SJSA1 (cell line): ENCODE measurements around the gene NRXN2. TPM values are rescaled to one million over a fixed set of nuclear protein-coding genes. Genes with fewer than 3 reads are reported as not detected.

Experiments used
- DNase-seq, 2 experiments: peaks; one replicate each; pipeline ENCODE4 v3.0.0-alpha.2; 2015 to 2020; ENCODE audit warnings: low spot score in 2 of 2, low read depth in 1 of 2
- H3K27ac ChIP-seq: fragments of 250-450 bp; sonication (Bioruptor Pico); 2 replicates; pipeline ENCODE4 v1.5.1; 2020; ENCODE audit warnings: mild to moderate bottlenecking, moderate library complexity
- H3K27me3 ChIP-seq: fragments of 250-450 bp; sonication (Bioruptor Pico); replicated peaks from 2 replicates; pipeline ENCODE4 v1.5.1; 2020; ENCODE audit warnings: mild to moderate bottlenecking, moderate library complexity
- H3K36me3 ChIP-seq: fragments of 250-450 bp; sonication (Bioruptor Pico); 2 replicates; pipeline ENCODE4 v1.5.1; 2020; ENCODE audit warnings: mild to moderate bottlenecking
- H3K4me1 ChIP-seq: fragments of 250-450 bp; sonication (Bioruptor Pico); replicated peaks from 2 replicates; pipeline ENCODE4 v1.6.1; 2021; ENCODE audit warnings: mild to moderate bottlenecking
- H3K4me3 ChIP-seq: fragments of 250-450 bp; sonication (Bioruptor Pico); 2 replicates; pipeline ENCODE4 v1.5.1; 2020; ENCODE audit warnings: mild to moderate bottlenecking
- H3K9me3 ChIP-seq: fragments of 250-450 bp; sonication (Bioruptor Pico); replicated peaks from 2 replicates; pipeline ENCODE4 v1.5.1; 2020; ENCODE audit warnings: mild to moderate bottlenecking
- total RNA-seq: library from RNA; depleted of rRNA; stranded (reverse); fragments of >200 nt; shearing (Covaris generic); gene quantifications from 2 replicates; pipeline ENCODE4 v1.2.3, GENCODE V29; 2014

The NRXN2 gene
- total RNA-seq, 1 experiment from 2014 or later = not detected

DNA sequence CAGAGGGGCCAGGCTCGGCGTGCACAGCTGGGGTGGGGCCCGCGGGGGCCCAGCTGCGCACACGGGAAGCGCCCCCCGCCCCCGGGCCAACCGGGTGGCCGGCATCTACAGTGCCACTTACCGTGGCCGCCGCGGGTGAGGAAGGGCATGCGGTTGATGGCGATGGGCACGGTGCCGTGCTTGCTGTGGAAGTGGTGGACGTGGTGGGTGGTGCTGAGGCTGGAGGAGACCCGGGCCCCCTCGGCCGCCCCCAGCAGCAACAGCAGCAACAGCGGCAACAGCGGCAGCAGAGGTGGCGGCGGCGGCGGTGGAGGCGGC is 80.6 kb downstream of the NRXN2 start:
- H3K27ac ChIP-seq = no peak overlapping the region
- 0 out of 2 replicates have a peak, but pooled peaks cover 3% of the 10 kb centered on the region for H3K9me3 ChIP-seq
- DNase-seq = no peak
- H3K36me3 ChIP-seq = no peaks in the 10 kb centered on the region
- no peaks in the 10 kb centered on the region for H3K4me1 ChIP-seq
- H3K27me3 ChIP-seq = peaks cover 78% of the 10 kb centered on the region
- no peak overlapping the region for H3K4me3 ChIP-seq

DNA sequence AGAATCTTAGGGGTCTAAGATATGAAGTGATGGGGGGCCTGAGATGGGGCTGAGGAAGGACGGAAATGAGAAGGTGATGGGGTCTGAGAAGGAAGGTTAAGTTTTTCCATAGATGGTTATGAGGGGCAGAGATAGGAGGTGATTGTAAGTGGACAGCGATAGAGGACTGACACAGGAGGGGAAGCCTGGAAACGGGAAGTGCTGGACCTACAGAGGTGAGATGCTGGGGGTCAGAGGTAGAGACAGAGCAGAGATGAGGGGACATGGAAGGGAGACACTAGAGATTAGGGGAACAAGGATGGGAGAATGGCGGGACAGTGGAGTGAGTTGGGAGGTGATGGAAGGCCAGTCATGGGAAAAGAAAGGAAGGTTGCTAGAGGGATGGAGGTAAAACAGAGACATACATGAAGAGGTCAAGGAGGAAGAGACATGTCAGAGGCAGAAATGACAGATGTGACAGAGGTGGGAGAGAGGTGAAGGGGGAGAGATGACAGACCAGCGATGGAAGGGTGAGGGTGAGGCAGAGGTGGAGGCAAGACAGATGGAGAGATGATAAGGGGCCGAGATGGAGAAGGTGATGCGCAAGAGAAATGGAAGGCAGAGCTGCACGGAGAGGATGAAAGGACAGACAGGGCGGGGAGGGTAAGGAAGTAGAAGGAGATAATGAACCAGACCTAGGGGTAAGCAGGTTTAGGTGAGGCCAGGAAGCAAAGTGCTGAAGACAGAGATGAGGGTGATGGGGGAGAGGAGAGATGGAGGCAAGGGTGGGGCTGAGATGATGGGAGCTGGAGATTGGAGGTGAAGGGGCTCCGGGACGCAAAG is 81.2 kb downstream of the NRXN2 start:
- no peak overlapping the region for H3K27ac ChIP-seq
- no peaks in the 10 kb centered on the region for H3K4me1 ChIP-seq
- peaks cover 74% of the 10 kb centered on the region for H3K27me3 ChIP-seq
- H3K9me3 ChIP-seq = 0 out of 2 replicates have a peak, but pooled peaks cover 3% of the 10 kb centered on the region
- DNase-seq = no peak
- H3K36me3 ChIP-seq = no peaks in the 10 kb centered on the region
- no peak overlapping the region for H3K4me3 ChIP-seq

DNA sequence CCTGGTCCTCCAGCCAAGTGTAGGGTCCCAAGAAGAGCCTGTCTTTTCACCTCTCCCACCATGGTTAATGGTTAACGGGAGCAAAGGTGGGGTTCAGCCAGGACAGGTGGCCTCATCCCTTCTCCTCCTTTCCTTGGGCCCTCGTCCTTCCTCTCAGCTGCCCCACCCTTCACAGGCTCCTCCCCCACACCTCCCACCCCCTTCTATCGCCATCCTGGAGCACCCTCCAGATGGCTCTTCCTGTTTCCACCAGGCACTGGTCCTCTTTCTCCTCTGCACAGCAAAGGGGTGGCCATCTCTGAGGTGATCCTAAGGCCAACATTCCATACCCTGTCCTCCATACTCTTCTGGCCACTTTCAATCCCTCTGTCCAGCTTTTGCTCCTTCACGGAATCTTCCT is 83.1 kb downstream of the NRXN2 start:
- DNase-seq = no peak
- Histone ChIP-seq H3K4me1 (no peaks in the 10 kb centered on the region), H3K36me3 (no peaks in the 10 kb centered on the region), H3K4me3 (no peak overlapping the region), H3K27me3 (peaks cover 63% of the 10 kb centered on the region), H3K27ac (no peak overlapping the region), H3K9me3 (0 out of 2 replicates have a peak, but pooled peaks cover 3% of the 10 kb centered on the region)

- Histone ChIP-seq H3K4me1 (no peaks in the 10 kb centered on the region), H3K9me3 (0 out of 2 replicates have a peak, but pooled peaks cover 3% of the 10 kb centered on the region), H3K36me3 (no peaks in the 10 kb centered on the region), H3K4me3 (no peak overlapping the region), H3K27me3 (peaks cover 60% of the 10 kb centered on the region), H3K27ac (no peak overlapping the region)
- DNase-seq = no peak
Observed at GRCh38 chr11:64638829-64639228, 84.2 kb downstream of the NRXN2 start.

DNA sequence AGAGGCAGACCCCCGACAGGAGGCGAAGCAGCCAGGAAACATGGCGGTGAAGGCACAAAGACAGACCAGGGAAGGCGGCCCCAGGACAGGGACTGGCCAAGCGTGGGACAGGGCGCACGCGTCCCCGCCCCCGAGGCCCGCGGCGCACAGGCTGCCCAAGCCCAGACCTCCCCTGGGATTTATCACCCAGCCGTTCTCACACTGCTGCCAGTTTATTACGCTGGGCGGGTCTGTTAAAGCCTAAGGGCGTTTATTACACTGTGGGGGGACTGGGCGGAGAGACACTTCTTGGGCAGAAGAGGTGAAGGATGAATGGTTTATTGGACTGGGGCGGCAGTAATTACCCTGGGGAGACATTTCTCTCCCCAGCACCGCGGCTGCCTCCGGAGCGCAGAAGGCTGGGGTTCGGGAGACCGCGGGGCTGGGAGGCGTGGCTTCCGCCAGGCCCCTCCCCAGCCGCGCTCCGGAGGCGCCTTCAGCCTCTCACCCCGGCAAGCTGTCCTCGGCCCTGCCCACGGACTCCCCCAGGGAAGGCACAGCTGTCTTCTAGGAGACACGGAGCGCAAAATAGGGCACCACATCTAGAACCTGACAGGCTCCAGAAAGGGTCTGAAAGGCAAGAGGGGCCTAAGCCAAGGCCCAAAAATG is 84.9 kb downstream of the NRXN2 start:
- H3K4me3 ChIP-seq = no peak overlapping the region
- DNase-seq = no peak
- peaks cover 63% of the 10 kb centered on the region for H3K27me3 ChIP-seq
- H3K9me3 ChIP-seq = 0 out of 2 replicates have a peak, but pooled peaks cover 3% of the 10 kb centered on the region
- no peaks in the 10 kb centered on the region for H3K4me1 ChIP-seq
- H3K36me3 ChIP-seq = no peaks in the 10 kb centered on the region
- no peak overlapping the region for H3K27ac ChIP-seq

DNA sequence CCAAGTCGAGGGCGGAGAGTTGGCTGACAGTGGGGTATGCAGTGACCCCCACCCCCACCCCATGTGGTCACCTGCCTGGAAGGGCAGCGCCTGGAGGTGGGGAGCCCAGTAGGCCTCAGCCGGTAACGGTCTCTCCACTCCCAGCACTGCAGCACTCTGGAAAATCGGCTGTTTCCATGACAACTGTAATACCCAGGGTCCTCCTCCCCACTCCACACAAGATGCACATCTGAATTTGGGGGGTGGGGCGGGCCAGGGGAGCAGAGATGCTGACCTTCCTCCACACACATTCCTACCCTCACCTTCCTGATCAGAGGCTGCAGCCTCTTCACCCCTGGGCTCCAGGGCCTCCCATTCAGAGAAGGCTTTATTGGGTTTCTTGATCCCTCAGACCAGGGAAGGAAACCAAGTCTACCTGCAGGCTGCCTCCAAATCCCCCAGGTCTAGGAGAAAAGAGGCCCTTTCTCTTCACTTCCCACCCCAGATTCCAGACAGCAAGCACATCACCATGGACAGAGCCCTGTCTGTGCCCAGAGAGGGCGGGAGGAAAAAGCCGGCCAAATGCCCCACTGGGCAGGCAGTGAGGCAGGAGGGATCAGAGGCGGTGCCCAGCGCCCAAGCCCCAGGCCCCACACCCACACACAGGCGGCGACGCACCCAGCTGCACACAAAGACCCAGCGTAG is 85.5 kb downstream of the NRXN2 start:
- Histone ChIP-seq H3K36me3 (no peaks in the 10 kb centered on the region), H3K27me3 (peaks cover 63% of the 10 kb centered on the region), H3K9me3 (0 out of 2 replicates have a peak, but pooled peaks cover 3% of the 10 kb centered on the region), H3K4me1 (no peaks in the 10 kb centered on the region), H3K4me3 (no peak overlapping the region), H3K27ac (no peak overlapping the region)
- DNase-seq = no peak

DNA sequence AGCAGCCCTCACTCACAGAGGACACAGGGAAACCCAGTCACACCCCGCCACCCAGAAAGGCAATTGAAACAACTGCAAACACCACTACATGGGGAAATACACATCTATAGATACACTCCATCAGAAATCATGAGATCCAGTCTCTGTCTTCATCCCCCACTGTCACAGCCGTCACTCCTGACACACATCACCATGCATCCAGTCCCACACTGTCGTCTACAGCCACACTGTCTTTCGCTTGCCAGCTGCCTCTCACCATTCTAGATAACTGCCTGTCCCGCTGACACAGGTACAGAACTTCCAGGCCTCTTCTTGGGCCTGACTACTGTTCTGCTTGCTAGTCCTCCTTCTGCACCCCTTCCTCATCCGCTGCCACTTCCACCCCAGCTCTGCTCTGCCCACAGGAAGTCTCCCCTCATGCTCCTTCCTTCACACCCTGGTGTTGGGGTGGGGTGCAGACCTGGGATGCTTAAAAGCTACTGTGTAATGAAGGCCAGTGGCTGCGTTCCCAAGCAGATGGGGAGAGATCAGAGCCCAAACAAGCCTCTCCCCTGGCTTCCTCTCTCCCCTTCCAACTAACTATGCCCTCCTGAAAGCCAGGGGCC is 89.3 kb downstream of the NRXN2 start:
- Histone ChIP-seq H3K4me3 (no peak overlapping the region), H3K36me3 (no peaks in the 10 kb centered on the region), H3K4me1 (no peaks in the 10 kb centered on the region), H3K27ac (no peak overlapping the region), H3K9me3 (no peaks in the 10 kb centered on the region), H3K27me3 (peaks cover 47% of the 10 kb centered on the region)
- DNase-seq = no peak

GRCh38 chr11:64632654-64633053 is 90.3 kb downstream of the NRXN2 start:
- DNase-seq = no peak
- Histone ChIP-seq H3K27ac (no peak overlapping the region), H3K36me3 (no peaks in the 10 kb centered on the region), H3K9me3 (no peaks in the 10 kb centered on the region), H3K27me3 (peaks cover 55% of the 10 kb centered on the region), H3K4me3 (no peak overlapping the region), H3K4me1 (no peaks in the 10 kb centered on the region)

DNA sequence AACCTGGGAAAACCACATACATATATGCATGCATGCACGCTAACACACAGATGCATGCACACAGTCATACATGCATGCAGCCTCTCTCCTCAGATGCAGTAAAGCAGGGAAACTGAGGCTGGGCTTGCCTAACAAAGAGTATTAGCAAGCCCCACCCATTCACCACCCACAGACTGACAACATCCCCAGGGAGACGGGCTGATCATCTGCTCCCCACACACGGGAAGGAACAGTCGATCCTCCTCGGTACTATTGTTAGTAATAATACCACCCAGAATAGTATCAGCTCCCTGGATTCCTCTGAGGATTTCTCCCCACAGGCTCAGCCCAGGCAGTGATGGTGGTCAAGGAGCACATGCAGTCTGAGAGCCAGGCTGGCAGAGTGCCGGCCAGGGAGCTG is 90.8 kb downstream of the NRXN2 start:
- Histone ChIP-seq H3K4me1 (no peaks in the 10 kb centered on the region), H3K27ac (no peak overlapping the region), H3K9me3 (no peaks in the 10 kb centered on the region), H3K27me3 (peaks cover 58% of the 10 kb centered on the region), H3K36me3 (no peaks in the 10 kb centered on the region), H3K4me3 (no peak overlapping the region)
- DNase-seq = no peak

GRCh38 chr11:64631675-64632074 is 91.3 kb downstream of the NRXN2 start:
- Histone ChIP-seq H3K4me1 (no peaks in the 10 kb centered on the region), H3K4me3 (no peak overlapping the region), H3K36me3 (no peaks in the 10 kb centered on the region), H3K27me3 (peaks cover 61% of the 10 kb centered on the region), H3K9me3 (no peaks in the 10 kb centered on the region), H3K27ac (no peak overlapping the region)
- no peak for DNase-seq

DNA sequence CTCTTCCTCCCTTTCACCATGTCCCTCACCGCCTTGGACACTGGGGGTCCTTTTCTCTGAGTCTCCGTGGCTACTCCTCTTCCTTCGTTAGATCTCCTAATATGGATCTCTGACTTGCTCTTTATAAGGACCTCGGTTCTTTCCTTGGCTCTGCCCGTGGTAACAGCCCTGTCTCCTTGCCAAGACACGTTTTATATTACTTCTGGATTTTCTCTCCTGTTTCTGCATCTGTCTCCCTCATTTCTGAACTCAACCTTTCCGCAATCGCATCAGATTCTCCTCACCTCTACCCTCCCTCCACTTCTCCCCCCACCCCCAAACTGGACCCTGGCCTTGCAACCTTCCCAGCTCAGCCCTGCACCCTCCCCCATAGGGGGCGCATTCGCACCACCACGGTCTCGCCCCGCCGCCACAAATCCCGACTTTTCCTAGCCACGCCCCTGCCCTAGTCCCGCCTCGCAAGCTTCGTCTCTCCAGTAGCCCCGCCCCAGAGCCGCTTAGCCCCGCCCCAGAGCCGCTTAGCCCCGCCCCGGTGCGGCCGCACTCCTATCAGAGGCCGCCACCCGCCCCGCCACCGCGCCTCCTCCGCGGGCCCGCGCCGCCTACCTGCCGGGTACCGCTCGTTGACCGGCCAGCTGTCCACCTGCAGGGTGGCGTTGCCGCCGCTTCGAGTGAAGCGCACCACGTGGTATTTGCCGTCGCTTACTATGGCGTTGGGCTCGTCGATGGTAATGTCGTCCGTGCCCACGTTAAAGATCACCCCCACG is 93.0 kb downstream of the NRXN2 start:
- no peaks in the 10 kb centered on the region for H3K4me1 ChIP-seq
- H3K36me3 ChIP-seq = no peaks in the 10 kb centered on the region
- DNase-seq = no peak
- no peak overlapping the region for H3K4me3 ChIP-seq
- H3K9me3 ChIP-seq = no peaks in the 10 kb centered on the region
- H3K27me3 ChIP-seq = peaks cover 68% of the 10 kb centered on the region
- no peak overlapping the region for H3K27ac ChIP-seq

DNA sequence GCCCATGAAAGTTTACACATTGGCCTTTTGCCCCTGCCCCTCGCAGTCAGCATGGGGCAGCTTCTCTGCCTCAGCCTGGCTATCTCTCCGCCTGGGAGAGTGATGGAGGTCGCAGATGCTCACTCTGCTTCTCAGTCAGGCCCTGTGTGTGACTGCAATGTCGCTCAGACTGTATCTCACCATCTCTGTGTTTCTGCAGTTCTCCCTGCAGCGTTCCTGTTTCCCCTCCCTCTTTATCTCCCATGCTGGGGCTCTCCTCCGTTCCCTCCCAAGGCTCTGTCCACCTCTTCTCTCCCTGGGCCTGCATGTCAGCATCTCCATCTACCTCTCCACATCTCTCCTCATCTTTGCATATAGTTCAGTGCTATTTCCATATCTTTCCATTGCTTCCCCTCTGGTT is 93.9 kb downstream of the NRXN2 start:
- DNase-seq = no peak
- Histone ChIP-seq H3K4me3 (no peak overlapping the region), H3K27ac (no peak overlapping the region), H3K9me3 (no peaks in the 10 kb centered on the region), H3K4me1 (no peaks in the 10 kb centered on the region), H3K36me3 (no peaks in the 10 kb centered on the region), H3K27me3 (peaks cover 69% of the 10 kb centered on the region)

- Histone ChIP-seq H3K36me3 (no peaks in the 10 kb centered on the region), H3K9me3 (no peaks in the 10 kb centered on the region), H3K27ac (no peak overlapping the region), H3K4me3 (no peak overlapping the region), H3K4me1 (no peaks in the 10 kb centered on the region), H3K27me3 (peaks cover 67% of the 10 kb centered on the region)
- DNase-seq = no peak
Observed at GRCh38 chr11:64628596-64628995, 94.4 kb downstream of the NRXN2 start.
